ENCODE results near the gene ROCK1.
"Not testable (repeated sequence)": the region's sequence is repeated elsewhere in the genome, so short reads cannot be mapped to it uniquely, and the experiment has no call there.

The ROCK1 gene

GRCh38 chr18:21051620-21052019, 60.0 kb downstream of the ROCK1 start:
- no peak for DNase-seq

GRCh38 chr18:21049306-21049705, 62.3 kb downstream of the ROCK1 start:
- DNase-seq, result no peak

- no peak for DNase-seq
Observed at GRCh38 chr18:21047126-21047525, 64.5 kb downstream of the ROCK1 start.

- DNase-seq, result no peak
Observed at GRCh38 chr18:21040466-21040865, 71.1 kb downstream of the ROCK1 start.

- DNase-seq, result no peak
Observed at GRCh38 chr18:21038201-21038600, 73.4 kb downstream of the ROCK1 start.

GRCh38 chr18:21031845-21032244, 79.8 kb downstream of the ROCK1 start:
- DNase-seq, result no peak

- DNase-seq, result not testable (repeated sequence)
Observed at GRCh38 chr18:21018257-21018656, 93.4 kb downstream of the ROCK1 start.

- DNase-seq, result no peak
Observed at GRCh38 chr18:21012308-21012707, 99.3 kb downstream of the ROCK1 start.

GRCh38 chr18:21004726-21005125, 106.9 kb downstream of the ROCK1 start:
- no peak for DNase-seq

- no peak for DNase-seq
Observed at GRCh38 chr18:21000667-21001066, 110.9 kb downstream of the ROCK1 start.

- DNase-seq, result no peak
Observed at GRCh38 chr18:20997371-20997770, 114.2 kb downstream of the ROCK1 start.

- no peak for DNase-seq
Observed at GRCh38 chr18:20996418-20996817, 115.2 kb downstream of the ROCK1 start.

- DNase-seq, result no peak
Observed at GRCh38 chr18:20988726-20989125, 122.9 kb downstream of the ROCK1 start.

- DNase-seq, result no peak
Observed at GRCh38 chr18:20975077-20975476, 136.5 kb downstream of the ROCK1 start.

GRCh38 chr18:20971886-20972267, 139.7 kb downstream of the ROCK1 start:
- DNase-seq, result no peak

GRCh38 chr18:20966795-20967194, 144.8 kb downstream of the ROCK1 start:
- no peak for DNase-seq

GRCh38 chr18:20963027-20963426, 148.6 kb downstream of the ROCK1 start:
- no peak for DNase-seq

GRCh38 chr18:20960735-20961134, 150.9 kb downstream of the ROCK1 start:
- no peak for DNase-seq

- DNase-seq, result not testable (repeated sequence)
Observed at GRCh38 chr18:20950827-20951226, 160.8 kb downstream of the ROCK1 start.
